ENCODE data around the gene PHC1.

The PHC1 gene

DNA sequence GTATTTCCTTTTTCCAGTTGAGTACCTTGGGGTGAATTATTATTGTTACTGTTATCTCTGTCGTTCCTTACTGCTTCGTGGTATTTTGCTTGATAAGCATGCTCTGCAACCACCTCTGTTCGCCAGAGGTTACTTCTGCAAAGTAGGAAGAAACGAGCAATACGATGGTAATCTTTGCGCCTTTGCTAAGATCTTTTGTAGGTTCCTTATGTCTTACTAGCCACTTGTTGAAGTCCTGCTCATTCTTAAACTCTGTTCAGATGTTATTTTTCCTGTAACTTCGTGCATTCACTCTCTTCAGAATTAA, 35.9 kb downstream of the PHC1 start:
- in situ Hi-C loops (cut with MboI; ENCODE audit: low sequenced_read_pairs, unreplicated experiment), result loop anchor here (5.0 kb wide), 1 partner anchor 92 kb away; no protein-coding TSS in a partner anchor
- TF ChIP-seq, protein P1, sequence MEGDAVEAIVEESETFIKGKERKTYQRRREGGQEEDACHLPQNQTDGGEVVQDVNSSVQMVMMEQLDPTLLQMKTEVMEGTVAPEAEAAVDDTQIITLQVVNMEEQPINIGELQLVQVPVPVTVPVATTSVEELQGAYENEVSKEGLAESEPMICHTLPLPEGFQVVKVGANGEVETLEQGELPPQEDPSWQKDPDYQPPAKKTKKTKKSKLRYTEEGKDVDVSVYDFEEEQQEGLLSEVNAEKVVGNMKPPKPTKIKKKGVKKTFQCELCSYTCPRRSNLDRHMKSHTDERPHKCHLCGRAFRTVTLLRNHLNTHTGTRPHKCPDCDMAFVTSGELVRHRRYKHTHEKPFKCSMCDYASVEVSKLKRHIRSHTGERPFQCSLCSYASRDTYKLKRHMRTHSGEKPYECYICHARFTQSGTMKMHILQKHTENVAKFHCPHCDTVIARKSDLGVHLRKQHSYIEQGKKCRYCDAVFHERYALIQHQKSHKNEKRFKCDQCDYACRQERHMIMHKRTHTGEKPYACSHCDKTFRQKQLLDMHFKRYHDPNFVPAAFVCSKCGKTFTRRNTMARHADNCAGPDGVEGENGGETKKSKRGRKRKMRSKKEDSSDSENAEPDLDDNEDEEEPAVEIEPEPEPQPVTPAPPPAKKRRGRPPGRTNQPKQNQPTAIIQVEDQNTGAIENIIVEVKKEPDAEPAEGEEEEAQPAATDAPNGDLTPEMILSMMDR (IDR thresholded peaks at IDR 0.05; ENCODE audit: borderline replicate concordance, control extremely low read depth, extremely low read depth, insufficient read depth, missing control alignments), result no peak
- DNase-seq (ENCODE audit: low spot score), result no peak

DNA sequence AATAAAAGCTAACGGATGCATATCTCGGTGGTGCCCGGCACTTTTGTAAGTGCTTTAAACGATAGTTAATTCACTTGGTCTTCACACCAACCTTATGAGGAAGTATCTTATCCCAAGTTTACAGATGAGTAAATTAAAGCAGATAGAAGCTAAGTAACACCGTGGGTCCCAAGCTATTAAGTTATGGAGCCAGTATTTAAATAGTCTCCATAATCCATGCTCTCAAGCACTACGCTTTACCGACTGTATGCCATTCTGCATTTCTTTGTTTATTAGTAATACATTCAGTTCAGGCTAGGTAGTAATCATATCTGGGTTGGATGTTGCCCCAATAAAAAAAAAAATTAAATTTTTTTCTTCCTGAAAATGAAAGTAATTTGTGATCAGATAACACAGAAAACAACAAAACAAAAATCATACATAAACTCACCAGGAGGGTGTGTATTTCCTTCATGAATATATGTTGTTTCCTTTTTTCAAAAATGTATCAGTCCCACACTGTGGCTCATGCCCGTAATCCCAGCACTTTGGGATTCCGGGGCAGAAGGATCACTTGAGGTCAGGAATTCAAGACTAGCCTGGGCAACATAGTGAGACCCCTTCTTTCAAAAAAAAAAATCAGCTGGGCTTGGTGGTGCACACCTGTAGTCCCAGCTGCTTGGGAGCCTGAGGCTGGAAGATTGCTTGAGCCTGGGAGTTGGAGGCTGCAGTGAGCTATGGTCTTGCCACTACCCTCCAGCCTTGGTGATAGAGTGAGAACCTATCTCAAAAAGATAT, 36.6 kb downstream of the PHC1 start:
- in situ Hi-C loops (cut with MboI; ENCODE audit: low sequenced_read_pairs, unreplicated experiment), result loop anchor here (5.0 kb wide), 1 partner anchor 91 kb away; no protein-coding TSS in a partner anchor
- TF ChIP-seq, protein P1 (IDR thresholded peaks at IDR 0.05; ENCODE audit: borderline replicate concordance, control extremely low read depth, extremely low read depth, insufficient read depth, missing control alignments), result no peak
- no peak for DNase-seq (ENCODE audit: low spot score)

DNA sequence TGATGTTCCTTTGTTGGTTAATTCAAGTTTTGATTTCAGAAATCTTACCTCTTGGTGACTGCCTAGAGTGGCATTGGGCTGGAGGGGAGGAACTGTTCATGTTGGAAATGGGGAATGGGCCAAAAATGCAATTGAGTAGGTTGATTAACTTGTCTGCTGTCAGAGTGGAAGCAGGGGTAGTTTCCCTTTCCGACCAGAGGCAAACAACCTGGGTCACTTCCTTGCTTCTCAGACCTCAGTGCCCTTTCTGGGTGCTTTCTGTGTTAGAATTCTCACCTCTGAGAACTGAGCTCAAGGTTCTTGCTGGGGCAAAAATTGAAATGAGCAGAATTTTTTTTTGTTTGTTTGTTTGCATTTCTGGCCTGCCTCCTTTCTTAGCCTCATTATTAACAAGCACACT, 37.4 kb downstream of the PHC1 start:
- no peak for DNase-seq (ENCODE audit: low spot score)
- TF ChIP-seq, protein P1 (IDR thresholded peaks at IDR 0.05; ENCODE audit: borderline replicate concordance, control extremely low read depth, extremely low read depth, insufficient read depth, missing control alignments), result no peak
- in situ Hi-C loops (cut with MboI; ENCODE audit: low sequenced_read_pairs, unreplicated experiment), result loop anchor here (5.0 kb wide), 1 partner anchor 91 kb away; no protein-coding TSS in a partner anchor

DNA sequence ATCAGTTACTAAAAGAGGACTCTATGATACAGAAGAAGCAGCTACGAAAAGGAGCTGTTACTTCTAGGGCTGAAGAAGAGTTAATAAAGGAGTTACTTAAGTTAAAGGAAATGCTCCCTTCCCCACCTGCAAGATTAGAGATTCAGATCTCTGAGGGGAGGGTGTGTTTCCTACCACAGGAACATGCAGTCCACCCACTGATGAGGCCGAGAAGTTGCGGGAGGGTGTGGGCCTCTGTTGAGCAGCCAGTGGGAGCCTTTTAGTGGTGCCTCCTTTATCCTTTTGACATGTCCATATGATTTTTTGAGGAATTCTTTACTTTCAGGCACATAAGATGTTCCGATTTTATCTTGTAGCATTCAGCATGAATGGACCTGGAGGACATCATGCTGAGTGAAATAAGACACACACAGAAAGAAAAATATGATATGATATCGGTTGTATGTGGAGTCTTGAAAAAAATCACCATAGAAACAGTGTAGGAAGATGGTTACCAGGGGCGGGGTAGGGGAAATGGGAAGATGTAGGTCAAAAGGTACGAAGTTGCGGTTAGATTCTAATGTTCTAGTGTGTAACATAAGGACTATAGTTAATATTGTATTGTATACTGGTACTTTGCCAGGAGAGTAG, 39.6 kb downstream of the PHC1 start:
- TF ChIP-seq, protein P1 (IDR thresholded peaks at IDR 0.05; ENCODE audit: borderline replicate concordance, control extremely low read depth, extremely low read depth, insufficient read depth, missing control alignments), result no peak
- in situ Hi-C loops (cut with MboI; ENCODE audit: low sequenced_read_pairs, unreplicated experiment), result loop anchor here (5.0 kb wide), 1 partner anchor 88 kb away; no protein-coding TSS in a partner anchor
- DNase-seq (ENCODE audit: low spot score), result no peak

DNA sequence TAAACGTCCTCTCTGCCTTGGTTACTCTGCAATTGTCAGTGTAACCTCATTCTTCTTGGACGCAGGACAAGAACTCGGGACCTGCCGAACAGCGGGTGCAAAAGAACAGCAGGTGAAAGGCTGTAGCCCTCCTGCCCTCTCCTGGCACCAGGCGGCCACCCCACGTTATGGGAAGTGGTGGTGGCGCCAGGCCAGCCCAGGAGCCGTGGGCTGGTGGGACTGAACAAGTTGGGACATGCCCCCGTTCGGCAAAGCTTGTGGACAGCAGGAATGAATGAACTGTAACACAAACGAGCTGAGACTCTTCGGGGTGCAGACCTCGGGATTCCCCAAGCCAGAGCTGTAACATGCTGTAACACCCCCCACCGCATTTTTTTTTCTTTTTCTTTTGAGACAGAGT, 41.8 kb downstream of the PHC1 start:
- in situ Hi-C loops (cut with MboI; ENCODE audit: low sequenced_read_pairs, unreplicated experiment), result no loop called here
- no peak for DNase-seq (ENCODE audit: low spot score)
- TF ChIP-seq, protein P1 (IDR thresholded peaks at IDR 0.05; ENCODE audit: borderline replicate concordance, control extremely low read depth, extremely low read depth, insufficient read depth, missing control alignments), result no peak

DNA sequence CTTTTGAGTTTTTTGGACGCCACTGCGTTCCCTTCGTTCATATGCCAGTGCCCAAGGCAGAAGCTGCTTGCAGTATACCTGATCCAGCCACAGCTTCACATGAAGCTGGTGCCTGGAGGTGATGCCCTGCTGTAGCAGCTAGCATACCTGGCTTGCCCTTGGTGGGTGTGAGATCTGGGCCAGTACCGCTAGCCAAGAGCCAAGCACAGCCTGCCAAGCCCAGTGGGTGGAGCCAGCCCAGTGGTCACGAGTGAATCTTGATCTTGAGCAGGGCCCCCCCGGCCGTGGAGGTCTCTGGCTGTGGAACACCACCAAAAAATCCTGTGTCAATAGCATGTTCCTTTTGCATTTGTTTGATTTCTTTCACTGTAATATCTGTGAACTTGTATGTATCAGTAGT, 42.5 kb downstream of the PHC1 start:
- TF ChIP-seq, protein P1 (IDR thresholded peaks at IDR 0.05; ENCODE audit: borderline replicate concordance, control extremely low read depth, extremely low read depth, insufficient read depth, missing control alignments), result no peak
- in situ Hi-C loops (cut with MboI; ENCODE audit: low sequenced_read_pairs, unreplicated experiment), result no loop called here
- DNase-seq (ENCODE audit: low spot score), result no peak
